Effector CD8-positive, alpha-beta T cell (primary cell): Measurements from ENCODE around the gene PHETA1.

ENCODE experiments used
- DNase-seq: peaks from one replicate; lab custom pipeline; 2025; lab: John Stamatoyannopoulos, UW
- total RNA-seq, 4 experiments: gene quantifications; one replicate each; lab custom pipeline; 2026; lab: John Stamatoyannopoulos, UW

Gene PHETA1, protein sequence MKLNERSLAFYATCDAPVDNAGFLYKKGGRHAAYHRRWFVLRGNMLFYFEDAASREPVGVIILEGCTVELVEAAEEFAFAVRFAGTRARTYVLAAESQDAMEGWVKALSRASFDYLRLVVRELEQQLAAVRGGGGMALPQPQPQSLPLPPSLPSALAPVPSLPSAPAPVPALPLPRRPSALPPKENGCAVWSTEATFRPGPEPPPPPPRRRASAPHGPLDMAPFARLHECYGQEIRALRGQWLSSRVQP
- total RNA-seq, result 6.2 to 11.6 (median 8.6) reads per million in 4 experiments

DNA sequence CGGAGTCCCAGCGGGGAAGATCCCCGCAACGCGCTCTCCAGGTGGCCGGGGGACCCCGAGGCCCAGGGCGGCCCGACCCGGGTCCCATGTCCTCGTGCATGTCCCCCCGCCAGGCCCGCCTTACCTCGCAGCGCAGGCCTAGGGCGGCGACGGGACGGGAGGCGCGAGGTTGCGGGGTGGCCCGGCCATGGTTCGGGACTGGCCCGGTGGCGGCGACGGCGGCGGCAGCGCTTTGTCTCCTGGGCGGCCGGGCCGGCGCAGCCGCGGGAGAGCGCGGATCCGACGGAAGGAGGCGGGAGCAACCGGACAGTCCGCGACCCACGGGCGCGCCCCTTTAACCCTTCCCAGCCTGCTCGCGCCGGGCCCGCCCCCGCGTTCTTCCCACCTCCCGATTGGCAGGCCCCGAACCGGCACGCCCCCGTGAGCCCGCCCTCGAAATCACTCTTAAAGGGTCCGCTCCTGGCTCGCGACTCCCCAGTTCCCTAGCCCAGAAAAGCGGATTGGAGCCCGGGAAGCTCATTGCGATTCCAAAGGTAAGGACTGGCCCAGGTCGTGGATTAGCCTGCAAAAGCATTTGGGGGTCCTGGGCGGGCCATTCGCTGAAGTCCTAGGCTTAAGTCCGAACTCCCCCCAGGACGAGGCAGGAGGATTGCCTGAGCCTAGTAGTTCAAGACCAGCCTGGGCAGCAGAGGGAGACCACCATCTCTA, at the start of gene PHETA1:
Gene PHETA1, minus strand, starts transcription at position 308 of the 708 bp plus-strand sequence. CDS start 5,668 bp downstream, outside the sequence.
- peak; percentile 56 for DNase-seq

DNA sequence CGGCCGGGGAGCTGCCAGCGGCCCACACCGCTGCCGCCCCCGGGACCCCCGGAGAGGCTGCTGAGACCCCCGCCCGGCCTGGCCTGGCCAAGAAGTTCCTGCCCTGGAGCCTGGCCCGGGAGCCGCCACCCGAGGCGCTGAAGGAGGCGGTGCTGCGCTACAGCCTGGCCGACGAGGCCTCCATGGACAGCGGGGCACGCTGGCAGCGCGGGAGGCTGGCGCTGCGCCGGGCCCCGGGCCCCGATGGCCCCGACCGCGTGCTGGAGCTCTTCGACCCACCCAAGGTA, 49.6 kb upstream of the PHETA1 start:
- no peak for DNase-seq

DNA sequence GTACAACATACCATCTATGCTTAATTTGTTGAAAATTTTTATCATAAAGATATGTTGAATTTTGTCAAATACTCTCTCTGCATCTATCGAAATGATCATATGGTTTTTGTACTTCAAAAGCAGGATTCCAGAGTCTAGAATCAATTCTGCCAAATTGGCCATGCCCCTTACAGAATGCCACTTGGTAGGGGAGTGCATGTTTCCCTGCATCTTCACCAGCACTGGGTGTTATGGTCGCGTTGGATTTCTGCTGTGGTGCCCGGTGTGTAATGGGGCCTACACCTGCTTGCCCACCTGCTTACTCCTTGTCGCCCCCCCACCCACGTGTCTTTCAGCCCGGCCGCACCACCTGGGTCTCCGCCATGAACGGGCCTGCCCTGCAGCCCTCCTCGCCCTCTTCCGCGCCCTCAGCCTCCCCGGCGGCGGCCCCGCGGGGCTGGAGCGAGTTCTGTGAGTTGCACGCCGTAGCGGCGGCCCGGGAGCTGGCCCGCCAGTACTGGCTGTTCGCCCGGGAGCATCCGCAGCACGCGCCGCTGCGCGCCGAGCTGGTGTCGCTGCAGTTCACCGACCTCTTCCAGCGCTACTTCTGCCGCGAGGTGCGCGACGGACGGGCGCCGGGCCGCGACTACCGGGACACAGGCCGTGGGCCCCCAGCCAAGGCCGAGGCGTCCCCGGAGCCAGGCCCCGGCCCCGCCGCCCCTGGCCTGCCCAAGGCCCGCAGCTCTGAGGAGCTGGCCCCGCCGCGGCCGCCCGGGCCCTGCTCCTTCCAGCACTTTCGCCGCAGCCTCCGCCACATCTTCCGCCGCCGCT, 49.1 kb upstream of the PHETA1 start:
- DNase-seq, result no peak

DNA sequence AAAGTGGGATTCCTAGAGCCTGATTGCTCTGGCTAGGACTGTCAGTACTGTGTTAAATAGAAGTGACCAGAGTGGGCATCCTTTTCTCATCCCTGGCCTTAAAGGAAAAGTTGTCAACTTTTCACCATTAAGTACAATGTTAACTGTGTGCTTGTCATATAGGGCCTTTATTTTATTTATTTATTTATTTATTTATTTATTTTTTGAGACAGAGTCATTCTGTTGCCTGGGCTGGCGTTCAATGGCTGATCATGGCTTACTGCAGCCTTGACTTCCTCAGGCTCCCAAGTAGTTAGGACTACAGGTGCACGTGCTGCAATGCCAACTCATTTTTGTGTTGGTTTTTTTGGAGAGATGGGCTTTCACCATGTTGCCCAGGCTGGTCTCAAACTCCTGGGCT, 48.4 kb upstream of the PHETA1 start:
- DNase-seq, result no peak

DNA sequence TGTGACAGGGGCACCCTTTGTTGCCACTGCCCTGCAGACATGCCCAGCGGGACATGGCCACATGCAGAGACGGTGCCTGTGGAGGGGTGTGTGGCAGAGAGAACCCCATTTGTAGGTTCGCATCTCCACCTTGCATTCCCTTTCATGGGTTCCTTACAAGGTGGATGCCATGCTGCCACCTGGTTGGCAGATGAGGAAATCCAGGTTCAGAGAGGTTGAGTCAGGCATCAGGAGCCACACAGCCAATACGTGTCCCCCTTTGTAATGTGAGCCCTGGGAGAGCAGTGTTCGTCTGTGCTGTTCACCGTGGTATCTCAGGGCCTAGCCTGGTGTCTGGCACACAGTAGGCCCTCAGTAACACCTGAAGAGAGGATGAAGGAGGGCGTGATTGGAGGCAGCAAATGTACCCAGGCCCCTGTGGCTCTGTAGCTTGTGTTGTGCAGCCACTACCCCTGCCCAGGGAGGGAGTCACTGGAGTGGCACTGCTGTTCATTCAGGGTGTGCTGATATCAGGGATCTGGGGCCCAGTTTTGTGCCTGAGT, 45.9 kb upstream of the PHETA1 start:
- DNase-seq, result no peak

DNA sequence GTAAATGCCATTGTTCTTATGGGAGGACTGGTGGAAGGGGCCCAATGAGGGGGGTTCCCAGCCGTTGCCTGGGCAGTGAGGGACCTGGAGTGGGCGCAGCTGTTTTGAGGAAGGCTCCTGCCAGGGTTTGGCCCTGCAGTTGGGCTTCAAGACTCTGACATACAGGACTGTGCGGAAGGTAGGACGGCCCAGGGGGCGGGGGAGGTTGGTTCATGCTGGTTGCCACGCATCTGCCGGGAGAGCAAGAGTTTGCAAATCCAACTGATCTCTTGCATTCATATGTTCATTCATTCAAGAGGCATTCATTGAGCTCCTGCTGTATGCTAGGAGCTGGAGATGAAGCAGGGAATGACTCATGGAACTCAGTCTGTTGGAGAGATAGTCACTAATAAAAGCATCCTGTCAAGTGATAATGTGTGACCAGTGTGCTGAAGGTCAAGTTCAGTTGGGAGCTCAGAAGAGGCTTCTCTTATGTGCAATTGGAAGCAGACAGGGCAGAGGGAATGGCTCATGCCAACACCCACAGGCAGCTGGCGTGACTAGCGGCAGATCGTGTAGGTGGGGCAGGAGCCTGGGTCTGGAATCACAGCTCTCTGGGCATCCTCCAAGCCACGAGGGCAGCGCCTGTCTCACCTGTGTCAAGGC, 44.7 kb upstream of the PHETA1 start:
- DNase-seq, result no peak

DNA sequence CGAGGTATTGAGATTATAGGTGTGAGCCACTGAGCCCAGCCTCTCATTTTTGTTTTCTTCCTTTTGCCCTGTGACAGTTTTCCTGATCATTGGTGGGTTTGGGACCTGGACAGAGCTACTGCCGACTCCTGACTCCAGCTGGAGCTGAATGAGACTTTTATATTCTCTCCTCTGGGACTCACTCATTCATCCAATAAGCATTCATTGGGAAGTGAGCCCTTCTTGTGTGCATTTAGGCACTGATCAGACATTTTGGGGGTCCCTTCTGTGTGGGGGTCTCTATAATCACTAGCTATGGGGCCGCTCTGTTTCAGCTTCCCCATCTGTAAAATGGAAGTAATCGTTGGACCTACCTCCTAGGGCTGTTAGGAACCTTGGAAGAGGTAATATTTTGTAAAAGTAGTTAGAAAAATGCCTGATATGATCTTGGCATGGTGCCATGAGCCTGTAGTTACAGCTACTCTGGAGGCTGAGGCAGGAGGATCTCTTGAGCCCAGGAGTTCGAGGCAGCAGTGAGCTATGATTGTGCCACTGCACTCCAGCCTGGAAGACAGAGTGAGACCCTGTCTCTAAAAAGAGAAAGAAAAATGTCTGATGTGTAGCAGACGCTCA, 44.0 kb upstream of the PHETA1 start:
- no peak for DNase-seq

DNA sequence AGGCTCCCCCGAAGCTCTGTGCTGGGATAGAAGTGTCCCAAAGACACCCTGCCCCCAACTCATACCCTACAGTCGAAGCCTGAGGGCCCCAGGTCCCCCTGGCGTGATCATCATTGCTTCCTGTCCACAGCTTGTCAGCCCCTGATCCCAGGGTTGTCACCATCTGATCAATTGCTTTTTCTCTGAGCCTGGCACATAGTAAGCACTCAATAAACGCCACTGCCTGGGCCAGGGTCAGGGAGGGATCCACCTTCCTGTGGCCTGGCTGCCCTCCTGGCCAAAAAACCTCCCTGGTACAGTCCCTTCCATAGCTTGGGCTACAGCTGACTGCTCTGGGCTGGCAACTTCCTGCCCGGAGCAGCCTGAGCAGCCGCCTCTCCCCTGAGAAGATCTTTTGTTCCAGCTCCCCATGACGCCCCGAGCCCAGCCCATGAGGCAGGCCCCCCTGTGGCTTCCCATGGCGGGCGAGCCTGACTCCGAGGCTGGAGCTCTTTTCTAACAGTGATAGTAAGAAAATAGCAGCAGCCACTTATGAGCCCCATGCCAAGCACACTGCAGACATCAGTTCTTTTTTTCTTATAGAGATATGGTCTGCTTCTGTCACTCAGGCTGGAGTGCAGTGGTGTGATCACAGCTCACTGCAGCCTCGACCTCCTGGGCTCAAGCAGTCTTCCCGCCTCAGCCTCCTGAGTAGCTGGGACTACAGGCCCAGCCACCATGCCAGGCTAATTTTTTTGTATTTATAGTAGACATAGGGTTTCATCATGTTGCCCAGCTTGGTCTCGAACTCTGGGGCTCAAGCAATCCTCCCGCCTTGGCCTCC, 43.3 kb upstream of the PHETA1 start:
- no peak for DNase-seq

DNA sequence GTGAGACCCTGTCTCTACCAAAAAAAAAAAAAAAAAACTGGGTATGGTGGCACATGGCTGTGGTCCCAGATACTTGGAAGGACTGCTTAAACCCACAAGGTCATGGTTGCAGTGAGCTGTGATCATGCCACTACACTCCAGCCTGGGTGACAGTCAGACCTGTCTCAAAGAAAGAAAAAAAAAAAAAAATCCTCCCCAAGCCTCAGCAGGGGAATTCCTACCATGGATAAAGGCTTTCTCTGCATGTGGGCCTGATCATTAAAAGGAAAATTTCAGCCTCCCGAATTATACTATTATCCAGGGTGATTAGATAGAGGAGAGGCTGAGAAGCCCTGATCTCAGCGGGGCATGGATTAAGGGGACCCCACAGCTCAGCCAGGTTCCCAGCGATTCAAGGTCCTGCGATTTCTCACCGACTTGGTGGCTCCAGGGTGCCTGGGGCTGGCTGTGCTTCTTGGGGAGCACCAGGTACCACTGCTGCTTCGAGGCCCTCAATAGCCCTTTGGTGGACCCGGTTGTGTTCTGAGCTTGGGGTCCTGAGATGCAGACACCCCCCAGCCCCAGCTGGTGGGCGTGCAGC, 42.4 kb upstream of the PHETA1 start:
- DNase-seq, result no peak

DNA sequence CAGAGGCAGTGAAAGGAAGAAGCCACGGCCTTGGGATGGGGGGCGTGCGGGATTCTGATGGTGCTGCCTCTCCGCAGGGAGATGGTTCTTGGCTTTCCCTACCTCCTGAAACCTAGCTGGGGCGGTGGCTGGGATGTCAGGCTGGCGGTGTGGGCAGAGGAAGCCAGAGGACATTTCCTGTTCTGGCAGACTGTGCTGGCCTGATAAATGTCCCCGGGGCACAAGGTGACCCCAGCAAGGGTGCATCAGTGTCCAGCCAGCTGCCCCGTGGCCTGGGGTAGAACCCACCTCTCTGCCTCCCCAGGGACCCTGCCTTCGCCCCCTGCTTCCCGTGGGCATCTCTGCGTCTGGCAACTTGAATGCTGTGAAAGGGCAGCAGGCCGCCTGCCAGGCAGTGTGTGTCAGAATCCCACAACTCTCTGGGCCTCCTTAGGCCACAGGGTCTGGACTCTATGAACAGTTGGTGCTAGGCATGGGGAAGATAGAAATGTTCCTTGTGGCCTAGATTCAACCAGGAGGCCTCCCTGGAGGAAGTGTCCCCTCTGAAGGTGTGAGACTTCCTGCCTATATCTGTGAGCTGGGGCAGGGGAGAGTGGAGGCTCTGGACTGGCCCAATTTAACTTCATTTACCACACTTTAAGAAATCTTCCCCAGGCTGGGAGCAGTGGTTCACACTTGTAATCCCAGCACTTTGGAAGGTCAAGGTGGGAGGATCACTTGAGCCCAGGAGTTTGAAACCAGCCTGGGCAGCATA, 41.7 kb upstream of the PHETA1 start:
- no peak for DNase-seq

DNA sequence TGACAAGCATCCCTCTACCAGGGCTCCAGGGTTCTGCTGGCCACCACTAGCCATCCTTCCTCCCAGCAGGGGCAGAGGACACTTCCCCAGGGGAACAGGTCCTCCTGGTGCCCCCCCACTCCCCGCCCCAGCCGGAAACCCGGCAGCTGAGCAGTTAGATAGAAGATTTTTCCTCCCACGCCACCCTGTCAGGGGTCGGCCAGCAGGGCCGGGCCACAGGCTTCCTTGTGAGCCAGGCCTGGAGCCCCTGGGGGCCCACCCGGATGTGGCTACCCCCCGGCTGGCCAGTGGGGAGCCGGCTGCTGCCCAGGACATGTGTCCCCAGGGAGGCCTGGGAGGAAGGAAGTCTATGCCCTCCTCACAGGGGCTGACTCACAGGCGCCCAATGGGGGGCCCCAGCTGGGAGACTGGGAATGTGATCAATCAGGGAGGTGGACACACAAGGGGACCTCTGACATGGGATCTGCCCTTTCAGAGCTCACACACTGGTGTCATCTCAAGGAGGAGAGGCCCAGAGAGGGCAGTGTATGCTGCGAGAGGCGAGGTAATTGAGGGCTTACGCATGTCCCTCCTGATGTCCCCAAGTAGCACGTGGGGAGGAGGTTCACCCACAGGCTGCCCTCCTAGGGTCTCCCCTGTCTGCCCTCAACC, 41.0 kb upstream of the PHETA1 start:
- no peak for DNase-seq

DNA sequence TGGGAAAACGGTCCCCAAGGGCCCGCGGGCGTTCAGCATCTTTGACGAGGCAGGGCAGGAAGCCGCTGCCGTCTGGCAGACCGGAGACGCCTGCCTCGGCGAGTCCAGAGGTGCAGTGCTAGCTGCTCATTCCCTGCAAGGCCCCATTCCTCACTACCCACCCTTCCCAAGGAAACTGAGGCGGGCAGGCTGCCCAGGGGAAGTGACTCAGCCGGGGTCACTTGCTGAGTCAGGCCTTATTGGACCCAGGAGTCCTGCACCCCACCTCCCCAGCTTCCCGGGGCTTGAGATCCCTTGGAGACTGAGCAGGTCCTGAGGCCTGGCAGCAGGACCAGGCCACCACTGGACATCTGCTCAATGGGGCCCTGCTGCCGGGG, 40.5 kb upstream of the PHETA1 start:
- DNase-seq, result no peak

DNA sequence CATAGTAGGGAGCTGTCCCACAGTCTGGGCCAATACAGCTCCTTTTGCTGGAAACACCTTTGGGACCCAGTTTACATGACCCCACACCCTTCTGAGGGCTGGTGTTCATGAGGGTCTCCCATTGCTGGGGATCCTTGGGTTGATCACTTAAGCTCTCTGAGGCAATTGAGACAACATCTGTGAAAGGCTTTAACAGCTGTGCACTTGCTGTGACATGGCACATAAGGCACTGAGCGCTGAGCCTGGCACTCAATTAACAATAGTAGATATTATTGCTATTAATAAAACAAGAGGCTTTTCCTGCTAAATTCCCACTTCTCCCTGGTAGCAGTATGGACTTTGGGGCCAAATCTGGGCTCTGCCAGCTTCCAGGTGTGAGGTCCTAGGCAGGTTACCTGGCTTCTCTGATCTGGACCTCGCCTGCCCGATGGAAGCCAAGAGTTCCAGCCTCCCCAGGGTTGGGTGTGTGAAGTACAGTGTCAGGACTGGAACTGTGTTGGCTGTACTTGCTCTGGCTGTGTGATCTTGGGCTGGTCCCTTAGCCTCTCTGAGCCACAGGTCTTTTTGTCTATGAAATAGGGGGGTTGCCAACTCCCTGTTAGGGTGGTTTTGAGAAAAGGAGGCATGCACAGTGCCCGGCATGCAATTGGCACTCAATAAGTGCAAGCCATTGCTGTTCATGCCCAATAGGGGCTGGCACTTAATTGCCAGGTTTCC, 39.9 kb upstream of the PHETA1 start:
- no peak for DNase-seq

DNA sequence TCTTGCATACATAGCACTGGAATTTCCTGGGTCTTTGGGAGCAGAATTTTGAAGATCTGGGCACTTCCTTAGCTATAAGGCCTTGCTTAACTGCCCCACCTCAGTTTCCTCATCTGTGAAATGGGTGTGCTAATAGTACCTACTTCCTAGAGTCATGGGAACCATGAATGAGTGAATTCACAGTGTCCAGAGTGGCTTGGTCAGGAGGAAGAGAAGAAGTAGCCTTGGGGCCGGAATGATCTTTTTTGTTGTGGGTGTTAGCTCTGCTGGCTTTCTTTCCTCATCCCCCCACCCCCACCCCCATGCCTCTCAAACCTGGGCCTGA, 39.2 kb upstream of the PHETA1 start:
- DNase-seq, result no peak

DNA sequence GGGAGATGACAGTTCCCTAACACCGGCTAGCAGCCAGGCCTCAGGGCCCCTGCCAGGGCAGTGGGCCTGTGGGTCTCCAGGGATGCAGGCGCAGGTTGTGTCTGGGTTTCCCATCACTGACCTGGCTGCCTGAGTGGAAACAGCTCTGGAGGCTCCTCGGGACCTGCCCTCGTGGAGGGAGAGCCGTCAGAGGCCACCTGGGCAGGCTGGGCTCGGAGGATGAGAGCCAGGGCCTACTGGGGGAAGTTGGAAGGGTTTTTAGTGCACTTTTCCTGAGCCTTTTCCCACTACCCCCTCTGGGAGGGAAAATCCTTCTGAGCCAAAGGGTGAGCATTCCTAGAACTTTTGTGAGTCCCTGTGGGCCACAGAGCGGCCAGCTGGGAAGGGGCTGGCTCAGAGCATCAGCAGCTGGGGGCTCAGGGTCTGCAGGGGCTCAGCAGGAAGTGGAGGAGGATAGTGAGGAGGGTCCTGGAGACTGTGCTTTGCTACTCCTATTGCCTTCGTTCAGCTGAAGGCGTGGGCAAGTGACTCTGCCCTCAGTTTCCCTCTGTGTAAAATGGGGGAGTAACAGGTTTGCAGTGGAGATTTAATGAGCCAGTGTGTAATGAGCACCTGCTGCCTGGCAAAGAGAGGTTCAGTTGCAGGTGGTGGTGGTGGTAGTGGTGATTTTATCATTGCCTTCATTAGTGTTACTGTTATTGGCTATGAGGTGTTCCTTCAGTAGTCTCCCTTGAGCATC, 38.7 kb upstream of the PHETA1 start:
- DNase-seq, result no peak

DNA sequence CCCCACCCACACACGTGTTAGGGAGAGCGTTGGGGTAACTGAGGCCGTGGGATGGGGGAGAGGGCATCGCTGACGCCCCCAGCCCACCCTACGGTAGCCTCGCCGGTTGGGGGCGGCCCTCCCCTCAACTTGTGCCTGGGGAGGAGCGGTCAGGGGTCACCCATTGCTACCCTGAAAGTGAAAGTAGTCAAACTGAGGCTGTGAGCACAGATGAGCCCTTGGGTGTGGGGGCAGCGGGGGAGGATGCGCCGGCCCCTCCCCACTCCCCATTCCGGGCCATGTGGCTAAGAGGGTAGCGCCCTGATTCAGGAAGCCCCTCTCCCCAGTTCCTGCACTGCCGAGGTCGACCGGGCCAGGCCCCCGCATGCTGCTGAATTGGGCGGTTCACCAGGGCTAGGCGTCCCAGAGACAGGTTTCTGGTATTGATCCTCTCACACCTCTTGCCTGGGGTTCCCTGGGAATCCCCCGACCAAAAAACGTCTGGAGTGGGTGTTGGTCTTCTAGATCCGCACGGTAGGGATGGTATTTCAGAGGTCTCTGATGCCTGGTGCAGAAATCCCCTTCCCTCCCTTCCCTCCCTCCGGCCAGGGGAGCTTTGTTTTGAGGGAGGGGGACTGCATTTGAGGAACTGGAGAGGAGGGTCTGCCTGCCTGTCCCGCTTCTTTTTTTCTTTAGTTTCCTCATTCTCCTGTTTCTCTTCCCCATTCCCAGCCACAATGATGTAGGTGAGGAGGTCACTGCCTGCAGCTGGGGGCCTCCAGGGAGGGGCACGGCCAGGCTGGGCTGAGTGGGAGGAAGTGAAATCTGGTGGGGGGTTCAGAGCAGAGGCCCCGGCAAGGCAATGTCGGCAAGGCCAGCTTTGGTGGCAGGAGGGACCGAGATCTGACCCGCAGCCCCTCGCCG, 37.8 kb upstream of the PHETA1 start:
- peak; percentile 41 for DNase-seq

DNA sequence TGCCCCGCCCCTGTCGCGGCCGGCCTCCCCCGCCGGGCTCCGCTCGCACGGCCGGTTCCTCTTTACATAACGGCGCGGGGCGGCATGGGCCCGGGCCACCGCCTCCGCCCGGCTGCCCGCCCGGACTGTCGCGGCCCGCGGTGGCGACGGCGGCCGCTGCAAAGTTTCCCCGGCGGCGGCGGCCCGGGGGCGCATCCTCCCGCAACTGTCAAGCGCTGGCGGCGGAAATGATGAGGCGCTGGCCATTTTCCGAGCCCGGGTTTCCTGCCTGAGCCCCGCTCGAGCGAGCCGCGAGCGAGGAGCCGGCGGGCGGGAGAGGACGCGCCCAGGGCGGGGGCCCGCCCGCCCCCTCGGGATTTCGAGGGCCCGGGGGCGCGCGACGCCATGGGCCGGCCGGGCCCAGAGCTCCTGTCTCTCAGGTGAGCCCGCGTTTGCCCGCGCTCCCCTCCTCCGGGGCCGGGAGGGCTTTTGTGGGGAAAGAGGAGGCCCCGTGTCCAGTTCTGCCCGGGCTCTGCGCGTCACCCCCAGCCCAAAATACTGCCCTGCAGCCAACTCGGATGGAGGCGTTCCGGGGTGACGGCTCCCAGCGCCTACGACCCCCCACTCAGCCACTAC, 37.1 kb upstream of the PHETA1 start, which contains the start of gene SH2B3:
Gene SH2B3, plus strand, starts transcription at position 65 of the 615 bp plus-strand sequence. CDS start 12,223 bp downstream, outside the sequence.
- DNase-seq, result peak; percentile 75
